ENCODE data around the gene DDX24. TPM values are rescaled to one million over a fixed set of nuclear protein-coding genes. Genes with fewer than 3 reads are reported as not detected.

Gene DDX24
- total RNA-seq, 2 donors from 2014 or later, result 110 to 142 TPM

DNA sequence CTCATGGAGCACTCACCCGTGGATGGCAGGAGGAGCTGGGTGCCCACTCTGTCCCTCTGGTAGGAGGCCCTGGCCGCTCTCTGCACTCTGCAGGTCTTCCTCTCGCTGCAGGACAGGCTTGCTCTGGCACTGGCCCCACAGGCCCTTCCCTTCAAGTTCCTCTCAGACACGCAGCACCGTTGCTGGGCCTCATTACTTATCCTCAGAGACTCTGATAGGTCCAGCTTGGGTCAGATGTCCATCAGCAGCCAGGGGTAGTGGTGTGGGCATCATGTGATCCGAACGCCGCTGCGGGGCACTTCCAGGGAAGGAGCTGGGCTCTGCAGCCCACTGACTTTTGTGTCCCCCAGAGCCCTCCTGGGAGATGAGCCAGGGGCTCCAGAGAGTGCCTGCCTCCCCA is 43.0 kb downstream of the DDX24 start:
- no peak for DNase-seq
- no peak overlapping the region for H3K4me3 ChIP-seq
- intact Hi-C loops (cut with DNase I), result loop anchor here (2.0 to 5.0 kb wide), 2 partner anchors 101 to 139 kb away; no protein-coding TSS in a partner anchor
- H3K27me3 ChIP-seq, result no peaks in the 10 kb centered on the region
- H3K27ac ChIP-seq, result no peak overlapping the region
- H3K4me1 ChIP-seq, result no peaks in the 10 kb centered on the region
- H3K9me3 ChIP-seq, result no peaks in the 10 kb centered on the region
- no peak overlapping the region for H3K9ac ChIP-seq (ENCODE audit: low read depth in 2 of 2, low read length in 2 of 2)
- TF ChIP-seq, protein P1, sequence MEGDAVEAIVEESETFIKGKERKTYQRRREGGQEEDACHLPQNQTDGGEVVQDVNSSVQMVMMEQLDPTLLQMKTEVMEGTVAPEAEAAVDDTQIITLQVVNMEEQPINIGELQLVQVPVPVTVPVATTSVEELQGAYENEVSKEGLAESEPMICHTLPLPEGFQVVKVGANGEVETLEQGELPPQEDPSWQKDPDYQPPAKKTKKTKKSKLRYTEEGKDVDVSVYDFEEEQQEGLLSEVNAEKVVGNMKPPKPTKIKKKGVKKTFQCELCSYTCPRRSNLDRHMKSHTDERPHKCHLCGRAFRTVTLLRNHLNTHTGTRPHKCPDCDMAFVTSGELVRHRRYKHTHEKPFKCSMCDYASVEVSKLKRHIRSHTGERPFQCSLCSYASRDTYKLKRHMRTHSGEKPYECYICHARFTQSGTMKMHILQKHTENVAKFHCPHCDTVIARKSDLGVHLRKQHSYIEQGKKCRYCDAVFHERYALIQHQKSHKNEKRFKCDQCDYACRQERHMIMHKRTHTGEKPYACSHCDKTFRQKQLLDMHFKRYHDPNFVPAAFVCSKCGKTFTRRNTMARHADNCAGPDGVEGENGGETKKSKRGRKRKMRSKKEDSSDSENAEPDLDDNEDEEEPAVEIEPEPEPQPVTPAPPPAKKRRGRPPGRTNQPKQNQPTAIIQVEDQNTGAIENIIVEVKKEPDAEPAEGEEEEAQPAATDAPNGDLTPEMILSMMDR (IDR thresholded peaks at IDR 0.05), result no peak
- no peaks in the 10 kb centered on the region for H3K36me3 ChIP-seq

DNA sequence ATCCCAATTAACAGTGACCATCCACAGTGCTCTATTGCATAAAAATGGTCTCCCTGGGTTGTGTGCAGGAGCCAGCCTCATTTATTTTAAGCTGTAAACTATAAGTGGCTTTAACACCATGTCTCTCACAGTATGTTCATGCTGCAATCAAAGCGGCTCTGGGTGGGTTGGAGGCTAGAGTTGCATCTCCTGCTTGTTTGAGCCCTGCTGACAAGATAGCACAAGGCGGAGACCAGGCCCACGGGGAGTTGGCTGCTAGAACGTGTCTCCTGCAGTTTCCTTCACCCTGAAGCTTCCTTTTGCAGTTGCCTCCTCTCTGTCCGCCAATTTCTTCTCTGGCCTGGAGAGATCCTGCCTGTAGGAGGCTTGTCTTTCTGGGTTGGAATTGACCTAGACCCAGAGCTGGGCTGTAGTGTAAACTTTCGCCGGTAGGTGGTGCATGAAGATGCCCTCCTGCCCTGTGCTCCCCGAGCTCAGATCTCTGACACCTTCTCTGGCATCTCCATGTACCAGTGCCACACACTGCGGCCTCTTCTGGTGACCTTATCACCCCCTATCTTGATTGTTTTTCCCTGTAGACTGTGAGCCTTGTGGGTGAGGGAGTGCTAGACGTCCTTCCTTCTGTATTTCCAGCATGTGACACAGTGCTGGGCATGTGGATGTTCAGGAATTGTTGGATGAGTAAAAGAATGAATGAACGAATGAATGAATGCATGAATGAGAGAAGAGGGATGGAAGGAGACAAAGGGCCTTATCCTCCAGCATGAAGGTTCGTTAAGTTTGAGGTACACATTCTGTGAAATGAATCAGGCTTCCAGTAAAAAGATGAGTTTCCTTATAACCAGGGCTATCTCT is 44.5 kb downstream of the DDX24 start:
- Histone ChIP-seq H3K4me1 (no peaks in the 10 kb centered on the region), H3K9ac (ENCODE audit: low read depth in 2 of 2, low read length in 2 of 2) (no peak overlapping the region), H3K9me3 (no peaks in the 10 kb centered on the region), H3K36me3 (no peaks in the 10 kb centered on the region), H3K4me3 (no peak overlapping the region), H3K27ac (no peak overlapping the region), H3K27me3 (no peaks in the 10 kb centered on the region)
- intact Hi-C loops (cut with DNase I), result loop anchor here (2.0 to 5.0 kb wide), 2 partner anchors 102 to 141 kb away; no protein-coding TSS in a partner anchor
- DNase-seq, result peak; percentile 81
- TF ChIP-seq, protein P1 (IDR thresholded peaks at IDR 0.05), result peak; percentile 79

DNA sequence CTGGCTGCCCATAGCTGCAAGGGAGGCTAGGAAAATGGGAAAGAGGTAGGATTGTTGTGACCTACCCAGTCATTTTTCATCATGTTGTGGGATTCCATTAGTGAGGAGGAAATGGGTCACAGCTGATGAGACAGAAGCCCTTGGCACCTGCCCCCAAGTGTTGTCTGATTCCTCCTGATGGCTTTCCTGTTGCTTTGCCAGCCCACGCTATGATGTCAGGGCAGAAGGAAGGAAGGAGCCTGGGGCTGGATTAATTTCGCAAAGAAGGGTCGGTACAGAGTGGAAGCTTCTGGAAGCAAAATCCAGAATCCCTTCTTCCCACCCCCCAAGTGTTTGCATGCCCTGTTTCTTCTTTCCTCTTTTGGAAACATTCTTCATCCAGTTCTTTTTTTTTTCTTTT is 46.1 kb downstream of the DDX24 start:
- H3K4me3 ChIP-seq, result no peak overlapping the region
- H3K9ac ChIP-seq (ENCODE audit: low read depth in 2 of 2, low read length in 2 of 2), result no peak overlapping the region
- no peaks in the 10 kb centered on the region for H3K27me3 ChIP-seq
- H3K27ac ChIP-seq, result no peak overlapping the region
- TF ChIP-seq, protein P1 (IDR thresholded peaks at IDR 0.05), result no peak
- no peaks in the 10 kb centered on the region for H3K36me3 ChIP-seq
- H3K9me3 ChIP-seq, result no peaks in the 10 kb centered on the region
- H3K4me1 ChIP-seq, result no peaks in the 10 kb centered on the region
- intact Hi-C loops (cut with DNase I), result loop anchor here (5.0 kb wide), 1 partner anchor 142 kb away; no protein-coding TSS in a partner anchor
- no peak for DNase-seq

DNA sequence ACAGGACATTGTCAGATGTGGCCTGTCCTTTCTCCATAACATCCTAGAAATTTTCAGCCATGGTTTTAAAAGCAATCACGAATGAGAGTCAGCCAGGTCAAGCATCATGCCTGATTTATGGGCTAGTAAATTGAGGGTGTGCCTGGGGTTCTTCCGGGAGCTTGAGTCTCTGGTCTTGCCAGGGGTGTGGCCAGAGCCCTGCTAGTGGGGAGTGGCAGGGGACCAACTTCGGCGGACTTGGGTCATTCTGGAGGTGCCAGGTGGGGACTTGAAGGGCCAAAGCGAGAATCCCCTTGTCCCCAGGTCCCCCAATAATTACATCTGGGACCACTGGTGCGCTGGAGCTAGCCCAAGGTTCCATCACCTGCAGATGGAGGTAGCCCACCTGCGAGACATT is 49.1 kb downstream of the DDX24 start:
- TF ChIP-seq, protein P1 (IDR thresholded peaks at IDR 0.05), result no peak
- H3K27ac ChIP-seq, result no peak overlapping the region
- H3K4me1 ChIP-seq, result no peaks in the 10 kb centered on the region
- DNase-seq, result peak; percentile 49
- no peaks in the 10 kb centered on the region for H3K36me3 ChIP-seq
- intact Hi-C loops (cut with DNase I), result no loop called here
- no peaks in the 10 kb centered on the region for H3K27me3 ChIP-seq
- H3K9me3 ChIP-seq, result no peaks in the 10 kb centered on the region
- no peak overlapping the region for H3K9ac ChIP-seq (ENCODE audit: low read depth in 2 of 2, low read length in 2 of 2)
- H3K4me3 ChIP-seq, result no peak overlapping the region

DNA sequence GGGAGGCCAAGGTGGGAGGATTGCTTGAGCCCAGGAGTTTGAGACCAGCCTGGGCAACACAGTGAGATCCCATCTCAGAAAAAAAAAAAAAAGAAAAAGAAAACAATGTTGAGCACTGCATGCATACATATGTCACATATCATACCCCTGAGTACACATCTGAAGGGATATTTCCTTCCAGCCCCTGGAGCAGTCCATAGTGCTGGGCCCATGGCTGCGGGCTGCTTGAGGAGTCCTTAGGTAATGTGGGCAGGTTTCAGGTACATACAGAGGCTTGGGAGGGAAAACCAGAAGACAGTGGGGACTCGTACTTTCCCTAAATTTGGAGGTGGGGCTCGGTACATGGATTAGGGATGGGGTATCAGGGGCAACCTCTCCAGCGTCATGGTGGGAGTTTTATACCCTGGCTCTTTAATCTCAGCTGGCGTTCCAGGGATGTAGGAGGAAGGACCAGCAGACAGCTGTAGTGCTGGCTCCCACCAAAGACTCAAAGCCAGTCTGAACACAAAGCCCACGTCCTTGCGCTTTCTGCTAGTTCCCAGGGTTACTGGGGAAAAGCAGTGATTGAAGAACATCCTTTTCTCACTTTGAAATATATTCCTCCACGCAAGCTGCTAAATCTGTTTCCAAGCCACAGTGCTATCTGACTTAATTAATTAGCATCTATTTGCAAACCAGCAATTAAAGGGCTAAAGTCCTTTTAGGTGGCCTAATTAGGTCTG is 49.7 kb downstream of the DDX24 start:
- intact Hi-C loops (cut with DNase I), result no loop called here
- no peaks in the 10 kb centered on the region for H3K36me3 ChIP-seq
- no peak overlapping the region for H3K4me3 ChIP-seq
- no peak overlapping the region for H3K9ac ChIP-seq (ENCODE audit: low read depth in 2 of 2, low read length in 2 of 2)
- H3K9me3 ChIP-seq, result no peaks in the 10 kb centered on the region
- H3K27me3 ChIP-seq, result no peaks in the 10 kb centered on the region
- no peak overlapping the region for H3K27ac ChIP-seq
- no peak for DNase-seq
- TF ChIP-seq, protein P1 (IDR thresholded peaks at IDR 0.05), result no peak
- no peaks in the 10 kb centered on the region for H3K4me1 ChIP-seq

Measured in colonic mucosa (tissue), 4 donors.